Effector memory CD4-positive, alpha-beta T cell (primary cell): Measurements from ENCODE around the gene SETD5.

Experiments
- DNase-seq, 3 donors: peaks; one replicate each; pipeline ENCODE4 v3.0.0-alpha.2; 2020
- H3K27ac ChIP-seq: 2 replicates; pipeline ENCODE4 v1.7.0; 2013; ENCODE audit warnings: mild to moderate bottlenecking, low read length, moderate library complexity; ENCODE audit not compliant: insufficient read depth, poor library complexity, severe bottlenecking
- H3K27me3 ChIP-seq: replicated peaks from 2 replicates; pipeline ENCODE4 v1.7.0; 2013; ENCODE audit warnings: mild to moderate bottlenecking, low read length; ENCODE audit not compliant: insufficient read depth, control insufficient read depth, poor library complexity, severe bottlenecking
- H3K36me3 ChIP-seq: 2 replicates; pipeline ENCODE4 v1.7.0; 2013; ENCODE audit warnings: mild to moderate bottlenecking, low read length, moderate library complexity; ENCODE audit not compliant: control insufficient read depth, insufficient read depth
- H3K4me1 ChIP-seq: 2 replicates; pipeline ENCODE4 v1.7.0; 2013; ENCODE audit warnings: low read length, mild to moderate bottlenecking; ENCODE audit not compliant: control insufficient read depth, insufficient read depth, poor library complexity, severe bottlenecking
- H3K4me3 ChIP-seq: 2 replicates; pipeline ENCODE4 v1.7.0; 2013; ENCODE audit warnings: low read length, low read depth, mild to moderate bottlenecking; ENCODE audit not compliant: insufficient read depth, poor library complexity, severe bottlenecking
- H3K9me3 ChIP-seq: 2 replicates; pipeline ENCODE4 v1.7.0; 2013; ENCODE audit warnings: mild to moderate bottlenecking, low read length, moderate library complexity; ENCODE audit not compliant: control insufficient read depth

The SETD5 gene

DNA sequence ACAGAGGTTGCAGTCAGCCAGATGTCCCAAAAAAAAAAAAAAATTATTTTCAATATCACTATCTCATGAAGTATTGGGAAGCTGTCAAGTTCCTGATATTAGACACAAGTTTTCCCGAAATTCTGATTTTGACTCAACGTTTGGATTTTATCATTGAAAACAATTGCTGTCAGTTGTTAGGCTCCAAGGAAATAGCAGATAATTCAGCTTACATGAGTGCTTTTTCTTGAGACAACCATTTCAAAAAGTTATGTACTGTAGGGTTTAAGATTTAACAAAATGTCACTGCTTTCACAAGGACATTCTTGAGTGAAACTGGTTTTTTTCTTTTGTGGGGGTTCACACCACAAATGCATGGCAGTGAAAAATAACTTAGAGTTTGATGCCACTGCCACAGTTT is 9.3 kb upstream of the SETD5 start:
- Histone ChIP-seq H3K4me3 (no peak overlapping the region), H3K27me3 (no peaks in the 10 kb centered on the region), H3K36me3 (peaks cover 76% of the 10 kb centered on the region), H3K9me3 (no peaks in the 10 kb centered on the region), H3K4me1 (peaks cover 9% of the 10 kb centered on the region), H3K27ac (no peak overlapping the region)
- DNase-seq = no peak

- no peak for DNase-seq
- H3K36me3 ChIP-seq = peaks cover 71% of the 10 kb centered on the region
- no peak overlapping the region for H3K4me3 ChIP-seq
- H3K27ac ChIP-seq = no peak overlapping the region
- peaks cover 9% of the 10 kb centered on the region for H3K4me1 ChIP-seq
- no peaks in the 10 kb centered on the region for H3K9me3 ChIP-seq
- no peaks in the 10 kb centered on the region for H3K27me3 ChIP-seq
Observed at GRCh38 chr3:9388562-9389272, 8.7 kb upstream of the SETD5 start.

DNA sequence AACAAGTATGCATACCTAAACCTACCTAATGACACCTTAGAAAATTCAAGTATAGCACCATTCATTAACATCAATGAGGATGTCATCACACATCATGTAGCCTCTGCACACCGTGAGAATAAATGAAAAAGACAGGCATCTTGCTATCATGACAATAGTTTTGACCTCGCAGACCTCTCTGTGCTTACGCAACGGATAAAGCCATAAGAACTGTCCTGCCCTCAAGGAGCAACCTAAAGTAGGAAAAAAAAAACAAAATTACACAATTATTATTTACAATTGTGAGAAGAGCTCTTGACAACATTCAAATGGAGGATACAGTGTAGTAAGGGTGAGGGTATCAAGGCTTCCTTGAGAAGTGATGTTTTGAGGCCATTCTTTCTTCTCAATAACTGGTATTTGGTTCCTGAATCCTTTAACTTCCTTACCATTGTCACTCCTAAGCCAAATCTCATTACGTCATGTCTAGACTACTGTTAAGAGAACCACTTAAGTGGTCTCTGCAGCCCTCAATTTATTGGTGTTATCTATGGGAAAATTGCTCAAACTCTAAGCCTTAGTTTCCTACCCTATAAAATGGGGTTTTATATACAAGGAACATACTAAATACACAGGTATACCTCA is 7.0 kb upstream of the SETD5 start:
- Histone ChIP-seq H3K36me3 (peaks cover 58% of the 10 kb centered on the region), H3K4me3 (no peak overlapping the region), H3K27ac (no peak overlapping the region), H3K9me3 (no peaks in the 10 kb centered on the region), H3K4me1 (peaks cover 12% of the 10 kb centered on the region), H3K27me3 (no peaks in the 10 kb centered on the region)
- no peak for DNase-seq

GRCh38 chr3:9392041-9392440 is 5.4 kb upstream of the SETD5 start:
- Histone ChIP-seq H3K9me3 (no peaks in the 10 kb centered on the region), H3K4me3 (no peak overlapping the region), H3K36me3 (peaks cover 44% of the 10 kb centered on the region), H3K4me1 (peaks cover 16% of the 10 kb centered on the region), H3K27me3 (no peaks in the 10 kb centered on the region), H3K27ac (no peak overlapping the region)
- DNase-seq = no peak

GRCh38 chr3:9395570-9396300 is 1.7 kb upstream of the SETD5 start:
- H3K4me3 ChIP-seq = peak overlapping the region; percentile 69
- H3K4me1 ChIP-seq = peaks cover 32% of the 10 kb centered on the region
- no peak for DNase-seq

DNA sequence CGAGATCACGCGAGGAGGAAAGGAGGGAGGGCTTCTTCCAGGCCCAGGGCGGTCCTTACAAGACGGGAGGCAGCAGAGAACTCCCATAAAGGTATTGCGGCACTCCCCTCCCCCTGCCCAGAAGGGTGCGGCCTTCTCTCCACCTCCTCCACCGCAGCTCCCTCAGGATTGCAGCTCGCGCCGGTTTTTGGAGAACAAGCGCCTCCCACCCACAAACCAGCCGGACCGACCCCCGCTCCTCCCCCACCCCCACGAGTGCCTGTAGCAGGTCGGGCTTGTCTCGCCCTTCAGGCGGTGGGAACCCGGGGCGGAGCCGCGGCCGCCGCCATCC is 1.1 kb upstream of the SETD5 start:
- peak overlapping the region; percentile 92 for H3K27ac ChIP-seq
- no peaks in the 10 kb centered on the region for H3K27me3 ChIP-seq
- peaks cover 37% of the 10 kb centered on the region for H3K4me1 ChIP-seq
- no peaks in the 10 kb centered on the region for H3K9me3 ChIP-seq
- H3K4me3 ChIP-seq = peak overlapping the region; percentile 69
- peak in 2 of 3 donors; percentile 73 to 82 for DNase-seq
- peaks cover 6% of the 10 kb centered on the region for H3K36me3 ChIP-seq

More at GRCh38 chr3:9395570-9396300, 1.7 kb upstream of the SETD5 start:
- Histone ChIP-seq H3K36me3 (peaks cover 11% of the 10 kb centered on the region), H3K27ac (peak overlapping the region; percentile 92), H3K9me3 (no peaks in the 10 kb centered on the region), H3K27me3 (no peaks in the 10 kb centered on the region)

DNA sequence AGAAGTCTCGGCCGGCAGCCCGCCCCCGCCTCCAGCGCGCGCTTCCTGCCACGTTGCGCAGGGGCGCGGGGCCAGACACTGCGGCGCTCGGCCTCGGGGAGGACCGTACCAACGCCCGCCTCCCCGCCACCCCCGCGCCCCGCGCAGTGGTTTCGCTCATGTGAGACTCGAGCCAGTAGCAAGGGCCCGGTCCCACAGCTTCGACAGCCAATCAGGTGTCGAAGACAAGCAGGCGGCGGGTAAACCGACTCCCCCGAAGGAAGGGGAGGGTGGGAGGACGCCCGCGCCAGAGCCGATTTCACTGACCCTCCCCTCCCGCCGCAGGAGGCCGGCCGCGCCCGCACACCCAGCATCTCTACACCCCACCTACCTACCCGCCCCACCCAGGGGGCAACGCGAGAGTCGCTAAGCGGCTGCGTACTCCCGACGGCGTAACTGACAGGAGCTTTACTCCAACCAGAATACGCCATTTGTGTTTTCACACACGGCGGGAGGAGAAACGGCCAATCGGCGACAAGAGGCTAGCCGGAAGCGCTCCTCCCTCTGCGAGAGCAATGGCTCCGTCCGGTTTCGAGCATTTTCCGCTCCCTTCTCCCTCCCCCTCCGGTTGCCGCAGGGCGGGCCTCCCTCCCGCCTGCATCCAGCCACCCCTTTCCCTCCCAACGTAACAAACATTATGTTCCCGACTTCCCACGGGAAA is 633 bp upstream of the SETD5 start:
- H3K27me3 ChIP-seq = no peaks in the 10 kb centered on the region
- peak overlapping the region; percentile 69 for H3K4me3 ChIP-seq
- peaks cover under 1% of the 10 kb centered on the region for H3K36me3 ChIP-seq
- peak overlapping the region; percentile 92 for H3K27ac ChIP-seq
- no peaks in the 10 kb centered on the region for H3K9me3 ChIP-seq
- H3K4me1 ChIP-seq = peaks cover 40% of the 10 kb centered on the region
- peak; percentile 98 to 99 (median 98) for DNase-seq

DNA sequence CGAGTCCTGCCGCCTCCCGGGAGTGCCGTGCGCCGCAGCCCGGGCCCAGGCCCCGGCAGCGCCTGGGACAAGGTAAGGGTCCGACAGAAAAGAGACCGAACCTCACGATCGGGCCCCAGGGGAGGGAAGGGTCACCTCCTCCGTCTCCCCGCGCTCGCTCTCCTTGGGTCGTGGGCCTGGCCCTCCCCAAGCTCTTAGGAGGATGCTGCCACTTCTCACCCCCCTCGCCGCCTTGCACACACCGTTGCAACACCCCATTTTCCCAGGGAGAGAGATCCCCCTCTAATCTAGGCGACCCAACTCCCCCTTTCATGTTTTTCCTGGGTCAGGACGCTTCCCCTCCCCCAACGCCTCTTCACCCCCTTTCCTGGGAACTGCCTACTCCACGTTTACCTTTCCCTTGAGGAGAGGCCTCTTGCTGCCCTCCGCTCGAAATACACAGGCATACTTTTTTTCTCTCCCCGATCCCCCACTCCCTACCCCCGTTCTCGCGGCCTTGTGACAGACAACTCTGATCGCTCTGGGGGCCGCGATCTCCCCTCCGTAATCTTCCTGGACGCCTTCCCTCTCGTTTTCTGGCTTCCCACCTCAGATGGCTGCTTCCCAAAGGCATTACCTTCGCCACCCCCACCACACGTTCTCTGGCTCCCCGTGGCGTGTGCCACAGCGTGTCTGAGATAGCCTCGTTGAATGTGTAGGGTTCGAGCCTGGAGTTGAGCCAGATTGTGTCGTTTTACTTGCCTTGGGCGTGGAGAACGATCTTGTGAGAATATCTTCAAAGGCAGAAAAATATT is 688 bp downstream of the SETD5 start:
- peak overlapping the region; percentile 97 for H3K4me3 ChIP-seq
- H3K9me3 ChIP-seq = no peaks in the 10 kb centered on the region
- H3K4me1 ChIP-seq = peaks cover 31% of the 10 kb centered on the region
- DNase-seq = peak in 1 of 3 donors; percentile 21
- H3K27ac ChIP-seq = peak overlapping the region; percentile 96
- no peaks in the 10 kb centered on the region for H3K36me3 ChIP-seq
- no peaks in the 10 kb centered on the region for H3K27me3 ChIP-seq

DNA sequence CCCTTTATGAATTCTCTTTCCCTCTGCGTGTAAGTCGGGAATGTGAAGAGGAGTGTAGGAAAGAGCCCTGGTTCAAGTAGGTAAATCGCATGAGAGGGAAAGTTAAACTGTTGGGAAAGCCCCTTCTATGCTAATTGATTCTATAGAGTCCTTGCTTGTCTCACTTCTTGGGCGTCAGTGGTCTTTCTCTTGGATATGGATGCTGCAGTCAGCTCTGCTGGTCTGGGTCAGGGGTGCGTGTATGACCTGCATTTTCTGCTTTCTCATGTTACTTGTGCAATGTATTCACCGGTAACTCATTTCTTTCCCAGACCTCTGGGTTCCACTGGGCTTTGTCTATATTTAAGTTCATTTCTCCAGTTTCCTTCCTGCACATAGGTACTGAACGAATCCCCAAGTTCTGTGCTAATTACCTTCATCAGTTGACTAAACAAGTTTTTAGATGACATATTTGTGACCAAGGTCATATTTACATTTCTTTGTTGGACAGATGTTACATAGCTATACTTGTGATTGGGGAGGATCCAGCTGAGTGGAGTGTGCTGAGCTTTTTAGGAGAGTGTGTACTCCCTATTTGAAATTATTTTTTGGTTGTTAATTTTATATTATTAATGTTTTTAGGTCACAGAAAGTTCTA is 1.4 kb downstream of the SETD5 start:
- Histone ChIP-seq H3K4me1 (peaks cover 31% of the 10 kb centered on the region), H3K36me3 (no peaks in the 10 kb centered on the region)
- DNase-seq = peak in 2 of 3 donors; percentile 17

More for the DNA sequence above, 1.4 kb downstream of the SETD5 start:
- Histone ChIP-seq H3K4me3 (peak overlapping the region; percentile 97), H3K27ac (peak overlapping the region; percentile 96), H3K27me3 (no peaks in the 10 kb centered on the region), H3K9me3 (no peaks in the 10 kb centered on the region)
